HG03060 (cell line): ENCODE data around the gene PDE3B.
A peak's percentile ranks its signal among the peaks of the same experiment; 100 is the strongest.
"Not testable (repeated sequence)": the region's sequence is repeated elsewhere in the genome, so short reads cannot be mapped to it uniquely, and the experiment has no call there.

Source experiments
- ATAC-seq: cut with Tn5 transposase; IDR thresholded peaks from one replicate; pipeline ENCODE4 v1.9.1; 2021; ENCODE audit warnings: low read depth, moderate number of reproducible peaks; ENCODE audit not compliant: unreplicated experiment

Gene PDE3B

GRCh38 chr11:14643697-14644225, at the start of gene PDE3B:
TSS of gene PDE3B (plus strand) at chr11:14643804. CDS start at chr11:14644076, 272 bp downstream.
- ATAC-seq, result peak; percentile 54

- not testable (repeated sequence) for ATAC-seq
Observed at GRCh38 chr11:14595261-14595660, 48.3 kb upstream of the PDE3B start.

GRCh38 chr11:14607713-14608112, 35.9 kb upstream of the PDE3B start:
- no peak for ATAC-seq

- no peak for ATAC-seq
Observed at GRCh38 chr11:14609902-14610301, 33.7 kb upstream of the PDE3B start.

GRCh38 chr11:14611939-14612338, 31.7 kb upstream of the PDE3B start:
- no peak for ATAC-seq

- no peak for ATAC-seq
Observed at GRCh38 chr11:14612694-14613093, 30.9 kb upstream of the PDE3B start.

GRCh38 chr11:14614091-14614622, 29.4 kb upstream of the PDE3B start:
- no peak for ATAC-seq

- no peak for ATAC-seq
Observed at GRCh38 chr11:14617241-14618027, 26.2 kb upstream of the PDE3B start.

GRCh38 chr11:14618060-14618459, 25.5 kb upstream of the PDE3B start:
- no peak for ATAC-seq

- no peak for ATAC-seq
Observed at GRCh38 chr11:14619603-14620531, 23.7 kb upstream of the PDE3B start.

GRCh38 chr11:14622223-14622954, 21.2 kb upstream of the PDE3B start:
- ATAC-seq, result no peak

GRCh38 chr11:14623036-14623435, 20.6 kb upstream of the PDE3B start:
- no peak for ATAC-seq

- ATAC-seq, result no peak
Observed at GRCh38 chr11:14625586-14626205, 17.9 kb upstream of the PDE3B start.

GRCh38 chr11:14626650-14627049, 17.0 kb upstream of the PDE3B start:
- ATAC-seq, result no peak

GRCh38 chr11:14633506-14634224, 9.9 kb upstream of the PDE3B start:
- ATAC-seq, result not testable (repeated sequence)

- ATAC-seq, result no peak
Observed at GRCh38 chr11:14634813-14635212, 8.8 kb upstream of the PDE3B start.

GRCh38 chr11:14635546-14635945, 8.1 kb upstream of the PDE3B start:
- ATAC-seq, result no peak

- ATAC-seq, result no peak
Observed at GRCh38 chr11:14636119-14636518, 7.5 kb upstream of the PDE3B start.

- no peak for ATAC-seq
Observed at GRCh38 chr11:14637868-14638409, 5.7 kb upstream of the PDE3B start.
